Measurements from ENCODE around the gene S1PR3.

Gene S1PR3

GRCh38 chr9:89010526-89011111 is 19.4 kb downstream of the S1PR3 start:
- DNase-seq: no peak

GRCh38 chr9:89011683-89012082 is 20.4 kb downstream of the S1PR3 start:
- no peak for DNase-seq

- no peak for DNase-seq
Measured at GRCh38 chr9:89012294-89013042, 21.2 kb downstream of the S1PR3 start.

- DNase-seq: no peak
Measured at GRCh38 chr9:89013660-89014059, 22.4 kb downstream of the S1PR3 start.

GRCh38 chr9:89014153-89014552 is 22.9 kb downstream of the S1PR3 start:
- DNase-seq: no peak

- DNase-seq: no peak
Measured at GRCh38 chr9:89015336-89015735, 24.1 kb downstream of the S1PR3 start.

GRCh38 chr9:89020754-89021153 is 29.5 kb downstream of the S1PR3 start:
- DNase-seq: no peak

- no peak for DNase-seq
Measured at GRCh38 chr9:89021154-89021803, 30.0 kb downstream of the S1PR3 start.

GRCh38 chr9:89022001-89022759 is 30.9 kb downstream of the S1PR3 start:
- DNase-seq: no peak

- DNase-seq: no peak
Measured at GRCh38 chr9:89022902-89023301, 31.6 kb downstream of the S1PR3 start.

- no peak for DNase-seq
Measured at GRCh38 chr9:89023740-89024139, 32.5 kb downstream of the S1PR3 start.

- DNase-seq: no peak
Measured at GRCh38 chr9:89024727-89025126, 33.5 kb downstream of the S1PR3 start.

- DNase-seq: no peak
Measured at GRCh38 chr9:89025553-89025952, 34.3 kb downstream of the S1PR3 start.

- DNase-seq: no peak
Measured at GRCh38 chr9:89026876-89027275, 35.6 kb downstream of the S1PR3 start.

- no peak for DNase-seq
Measured at GRCh38 chr9:89029788-89030187, 38.5 kb downstream of the S1PR3 start.

GRCh38 chr9:89032173-89032572 is 40.9 kb downstream of the S1PR3 start:
- no peak for DNase-seq

GRCh38 chr9:89032661-89033060 is 41.4 kb downstream of the S1PR3 start:
- DNase-seq: no peak

- DNase-seq: no peak
Measured at GRCh38 chr9:89036383-89036782, 45.1 kb downstream of the S1PR3 start.

- DNase-seq: no peak
Measured at GRCh38 chr9:89036891-89037290, 45.6 kb downstream of the S1PR3 start.

GRCh38 chr9:89037346-89037745 is 46.1 kb downstream of the S1PR3 start:
- DNase-seq: no peak

- no peak for DNase-seq
Measured at GRCh38 chr9:89037891-89038290, 46.6 kb downstream of the S1PR3 start.

- no peak for DNase-seq
Measured at GRCh38 chr9:89038382-89039103, 47.3 kb downstream of the S1PR3 start.

GRCh38 chr9:89039104-89039465 is 47.8 kb downstream of the S1PR3 start:
- DNase-seq: no peak
